WERI-Rb-1 (cell line): ENCODE results near the gene VSIG10L.
A peak's percentile ranks its signal among the peaks of the same experiment; 100 is the strongest.

Source experiments
- DNase-seq: peaks from one replicate; pipeline ENCODE4 v3.0.0-alpha.2; 2020
- H3K27ac ChIP-seq: fragments of 250-450 bp; sonication (Bioruptor Pico); 2 replicates; pipeline ENCODE4 v1.5.1; 2020; ENCODE audit warnings: mild to moderate bottlenecking, moderate library complexity
- H3K27me3 ChIP-seq: fragments of 250-450 bp; sonication (Bioruptor Pico); 2 replicates; pipeline ENCODE4 v1.5.1; 2021; ENCODE audit warnings: mild to moderate bottlenecking, low read depth, moderate library complexity; ENCODE audit not compliant: insufficient read depth, severe bottlenecking
- H3K36me3 ChIP-seq: fragments of 250-450 bp; sonication (Bioruptor Pico); 2 replicates; pipeline ENCODE4 v1.5.1; 2020; ENCODE audit warnings: mild to moderate bottlenecking, moderate library complexity
- H3K4me3 ChIP-seq: 2 replicates; pipeline ENCODE4 v1.5.1; 2011; ENCODE audit warnings: low read depth, mild to moderate bottlenecking, control low read depth, low read length
- H3K9me3 ChIP-seq: fragments of 250-450 bp; sonication (Bioruptor Pico); 2 replicates; pipeline ENCODE4 v1.5.1; 2021; ENCODE audit warnings: mild to moderate bottlenecking, moderate library complexity; ENCODE audit not compliant: severe bottlenecking
- CTCF ChIP-seq: IDR thresholded peaks from 2 replicates; pipeline ENCODE4 v1.5.1; 2011; ENCODE audit warnings: low read depth, mild to moderate bottlenecking, control low read depth, inconsistent platforms, low read length

Gene VSIG10L

GRCh38 chr19:51372021-51372648 lies 30.2 kb upstream of the VSIG10L start:
- TF ChIP-seq CTCF, result no peak
- Histone ChIP-seq H3K36me3 (no peaks in the 10 kb centered on the region), H3K4me3 (no peak overlapping the region), H3K27ac (no peak overlapping the region), H3K9me3 (no peaks in the 10 kb centered on the region), H3K27me3 (no peaks in the 10 kb centered on the region)
- DNase-seq, result no peak

- no peaks in the 10 kb centered on the region for H3K36me3 ChIP-seq
- H3K4me3 ChIP-seq, result no peak overlapping the region
- DNase-seq, result no peak
- H3K9me3 ChIP-seq, result no peaks in the 10 kb centered on the region
- TF ChIP-seq CTCF, result no peak
- no peaks in the 10 kb centered on the region for H3K27me3 ChIP-seq
- H3K27ac ChIP-seq, result no peak overlapping the region
These were observed 29.3 kb upstream of the VSIG10L start for GRCh38 chr19:51371186-51371690.

- no peaks in the 10 kb centered on the region for H3K27me3 ChIP-seq
- no peak overlapping the region for H3K27ac ChIP-seq
- H3K4me3 ChIP-seq, result no peak overlapping the region
- no peak for DNase-seq
- no peak for TF ChIP-seq CTCF
- no peaks in the 10 kb centered on the region for H3K9me3 ChIP-seq
- no peaks in the 10 kb centered on the region for H3K36me3 ChIP-seq
These were observed 28.3 kb upstream of the VSIG10L start for GRCh38 chr19:51370230-51370629.

- no peaks in the 10 kb centered on the region for H3K36me3 ChIP-seq
- DNase-seq, result no peak
- H3K27ac ChIP-seq, result peak within 1 kb of the TSS; percentile 64
- no peaks in the 10 kb centered on the region for H3K27me3 ChIP-seq
- no peak for TF ChIP-seq CTCF
- H3K9me3 ChIP-seq, result no peaks in the 10 kb centered on the region
- peak within 1 kb of the TSS; percentile 60 for H3K4me3 ChIP-seq
These were observed 26.7 kb upstream of the VSIG10L start, which contains the start of gene CLDND2 for GRCh38 chr19:51368366-51369282. TSS of gene CLDND2 (minus strand) at chr19:51369003. CDS start at chr19:51368577, 426 bp downstream.

DNA sequence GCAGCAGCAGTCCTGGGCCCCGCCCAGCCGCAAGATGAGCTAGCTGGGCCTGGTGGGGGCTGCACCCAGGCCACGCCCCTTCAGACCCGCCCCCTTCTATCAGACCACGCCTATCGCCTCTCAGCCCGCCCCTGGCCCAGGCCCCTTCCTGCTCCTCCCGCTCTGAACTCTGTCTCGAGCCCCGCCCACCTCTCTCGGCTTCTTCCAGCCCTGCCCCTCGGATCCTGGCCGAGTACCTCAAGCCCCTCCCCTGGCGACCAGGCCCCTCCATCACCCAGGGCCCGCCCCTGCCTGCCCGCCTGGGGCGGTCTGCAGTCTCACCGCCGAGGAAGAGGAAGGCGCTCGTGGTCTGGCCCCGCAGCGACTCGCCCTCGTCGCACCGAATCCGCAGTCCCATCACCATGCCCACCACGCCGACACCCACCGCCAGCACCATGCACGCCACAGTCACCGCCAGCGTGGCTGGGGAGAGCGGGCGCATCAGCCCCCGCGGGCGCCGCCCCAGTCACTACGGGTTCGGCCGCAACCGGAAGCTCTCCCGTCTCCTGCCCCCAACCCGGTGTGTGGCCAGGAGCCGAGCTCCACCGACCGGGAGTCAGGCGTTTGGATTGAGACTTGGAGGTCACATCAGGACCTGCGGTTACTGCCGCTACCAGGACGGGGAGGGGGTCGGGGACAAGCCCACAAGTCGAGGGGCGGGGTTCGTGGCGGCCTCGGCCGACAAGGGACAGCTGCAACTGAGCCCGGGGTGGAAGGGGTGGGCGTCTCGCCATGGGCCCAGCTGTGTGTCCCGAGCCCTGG lies 25.8 kb upstream of the VSIG10L start:
- no peak for TF ChIP-seq CTCF

More for the DNA sequence above, 25.8 kb upstream of the VSIG10L start:
- peak overlapping the region; percentile 60 for H3K4me3 ChIP-seq
- peak overlapping the region; percentile 86 for H3K27ac ChIP-seq
- no peaks in the 10 kb centered on the region for H3K36me3 ChIP-seq
- peak; percentile 99 for DNase-seq
- H3K9me3 ChIP-seq, result no peaks in the 10 kb centered on the region
- H3K27me3 ChIP-seq, result no peaks in the 10 kb centered on the region
